Measurements from ENCODE around the gene ESYT3. TPM values are rescaled to one million over a fixed set of nuclear protein-coding genes. Genes with fewer than 3 reads are reported as not detected.

The ESYT3 gene
- total and polyA plus RNA-seq, 12 donors = 0.14 to 1.2 (median 0.21) TPM; not detected in 1

- no peak overlapping the region for H3K4me3 ChIP-seq
- no peak for TF ChIP-seq CTCF (IDR thresholded peaks at IDR 0.05)
- no peak for TF ChIP-seq POLR2A (IDR thresholded peaks at IDR 0.05)
- peaks cover 4 to 41% of the 10 kb centered on the region in 2 donors for H3K4me1 ChIP-seq (replicated peaks in 1 of 2)
- WGBS, 4 donors = 91 to 93% (median 92%) methylated on average over 10 to 14 of the region's 14 CpGs
- H3K27me3 ChIP-seq = no peaks in the 10 kb centered on the region
- H3K36me3 ChIP-seq (replicated peaks in 1 of 2) = peaks cover 0 to 19% of the 10 kb centered on the region in 2 donors
- DNase-seq = peak in 2 of 7 donors; percentile 17 to 40
- peak overlapping the region in 3 of 5 donors; percentile 48 to 83 (median 71) for H3K27ac ChIP-seq
- intact Hi-C loops (cut with DNase I) = loop anchor here in 1 of 2 donors (5.0 kb wide), 2 partner anchors 35 to 60 kb away; no protein-coding TSS in a partner anchor
- no peaks in the 10 kb centered on the region for H3K9me3 ChIP-seq (replicated peaks in 1 of 3)
Observed at GRCh38 chr3:138396752-138397410, 37.5 kb upstream of the ESYT3 start.

GRCh38 chr3:138397983-138398382, 36.4 kb upstream of the ESYT3 start:
- TF ChIP-seq CTCF (IDR thresholded peaks at IDR 0.05) (peak in 5 of 6 experiments; percentile 20 to 40 (median 26)), POLR2A (IDR thresholded peaks at IDR 0.05) (no peak)

GRCh38 chr3:138398791-138399575, 35.4 kb upstream of the ESYT3 start:
- H3K4me3 ChIP-seq = no peak overlapping the region
- no peak for TF ChIP-seq CTCF (IDR thresholded peaks at IDR 0.05)
- TF ChIP-seq POLR2A (IDR thresholded peaks at IDR 0.05) = no peak
- intact Hi-C loops (cut with DNase I) = loop anchor here in 1 of 2 donors (5.0 kb wide), 2 partner anchors 37 to 62 kb away; no protein-coding TSS in a partner anchor
- H3K9me3 ChIP-seq (replicated peaks in 1 of 3) = no peaks in the 10 kb centered on the region
- peak overlapping the region in 4 of 5 donors; percentile 23 to 92 (median 56) for H3K27ac ChIP-seq
- peaks cover 0 to 39% of the 10 kb centered on the region in 2 donors for H3K36me3 ChIP-seq (replicated peaks in 1 of 2)
- H3K4me1 ChIP-seq (replicated peaks in 1 of 2) = peaks cover 4 to 37% of the 10 kb centered on the region in 2 donors
- 35 to 53% (median 47%) methylated on average over 7 to 11 of the region's 11 CpGs for WGBS, 4 donors
- DNase-seq = peak; percentile 67 to 87 (median 79)
- H3K27me3 ChIP-seq = no peaks in the 10 kb centered on the region

More at GRCh38 chr3:138397983-138398382, 36.4 kb upstream of the ESYT3 start:
- DNase-seq = peak in 4 of 7 donors; percentile 16 to 60 (median 45)
- peaks cover 4 to 37% of the 10 kb centered on the region in 2 donors for H3K4me1 ChIP-seq (replicated peaks in 1 of 2)
- no peaks in the 10 kb centered on the region for H3K9me3 ChIP-seq (replicated peaks in 1 of 3)
- no peaks in the 10 kb centered on the region for H3K27me3 ChIP-seq
- 72 to 90% (median 86%) methylated on average over 3 to 4 of the region's 4 CpGs for WGBS, 4 donors
- H3K4me3 ChIP-seq = no peak overlapping the region
- peak overlapping the region in 3 of 5 donors; percentile 29 to 92 (median 83) for H3K27ac ChIP-seq
- intact Hi-C loops (cut with DNase I) = loop anchor here in 1 of 2 donors (5.0 kb wide), 2 partner anchors 36 to 61 kb away; no protein-coding TSS in a partner anchor
- H3K36me3 ChIP-seq (replicated peaks in 1 of 2) = peaks cover 0 to 30% of the 10 kb centered on the region in 2 donors

GRCh38 chr3:138399766-138400165, 34.6 kb upstream of the ESYT3 start:
- Histone ChIP-seq H3K4me1 (replicated peaks in 1 of 2) (peaks cover 4 to 37% of the 10 kb centered on the region in 2 donors), H3K9me3 (replicated peaks in 1 of 3) (no peaks in the 10 kb centered on the region), H3K4me3 (no peak overlapping the region), H3K27me3 (no peaks in the 10 kb centered on the region), H3K27ac (peak overlapping the region in 3 of 5 donors; percentile 42 to 92 (median 83)), H3K36me3 (replicated peaks in 1 of 2) (peaks cover 0 to 47% of the 10 kb centered on the region in 2 donors)
- DNase-seq = peak in 3 of 7 donors; percentile 39 to 50 (median 45)
- WGBS, 4 donors = 46 to 58% (median 54%) methylated on average over 3 to 10 of the region's 10 CpGs
- TF ChIP-seq POLR2A (IDR thresholded peaks at IDR 0.05) = no peak
- TF ChIP-seq CTCF (IDR thresholded peaks at IDR 0.05) = no peak
- intact Hi-C loops (cut with DNase I) = loop anchor here in 1 of 2 donors (5.0 kb wide), 2 partner anchors 37 to 62 kb away; no protein-coding TSS in a partner anchor
